HG03354 (cell line): ENCODE data around the gene EVA1C.
"Not testable (repeated sequence)": the region's sequence is repeated elsewhere in the genome, so short reads cannot be mapped to it uniquely, and the experiment has no call there.

ENCODE experiments used
- ATAC-seq: cut with Tn5 transposase; IDR thresholded peaks from one replicate; pipeline ENCODE4 v1.9.1; 2021; ENCODE audit warnings: mild to moderate bottlenecking; ENCODE audit not compliant: unreplicated experiment, poor library complexity, severe bottlenecking

The EVA1C gene

GRCh38 chr21:32547018-32547417 lies 134.5 kb downstream of the EVA1C start:
- ATAC-seq = no peak

GRCh38 chr21:32548978-32549377 lies 136.5 kb downstream of the EVA1C start:
- no peak for ATAC-seq

GRCh38 chr21:32549440-32549839 lies 136.9 kb downstream of the EVA1C start:
- no peak for ATAC-seq

- ATAC-seq = no peak
These were observed 137.4 kb downstream of the EVA1C start for GRCh38 chr21:32549886-32550285.

GRCh38 chr21:32554832-32555638 lies 142.5 kb downstream of the EVA1C start:
- no peak for ATAC-seq

- ATAC-seq = no peak
These were observed 145.6 kb downstream of the EVA1C start for GRCh38 chr21:32558106-32558505.

- no peak for ATAC-seq
These were observed 146.6 kb downstream of the EVA1C start for GRCh38 chr21:32559006-32559610.

GRCh38 chr21:32560896-32561295 lies 148.4 kb downstream of the EVA1C start:
- no peak for ATAC-seq

GRCh38 chr21:32561476-32561875 lies 149.0 kb downstream of the EVA1C start:
- not testable (repeated sequence) for ATAC-seq

- no peak for ATAC-seq
These were observed 149.9 kb downstream of the EVA1C start for GRCh38 chr21:32562426-32562825.

- ATAC-seq = no peak
These were observed 150.4 kb downstream of the EVA1C start for GRCh38 chr21:32562915-32563314.
